Stimulated activated CD8-positive, alpha-beta memory T cell treated with anti-CD3 and anti-CD28 coated beads, Interleukin-12 subunit alpha, Interleukin-12 subunit beta, amount 100 ng/mL, for 24 hours (primary cell): Measurements from ENCODE around the gene ADORA2A.

Source experiments
- DNase-seq: peaks from one replicate; pipeline ENCODE4 v3.0.0-alpha.2; 2020; ENCODE audit errors: extremely low read depth

Gene ADORA2A

GRCh38 chr22:24403346-24403745, 24.1 kb upstream of the ADORA2A start:
- no peak for DNase-seq

- DNase-seq = no peak
Observed at GRCh38 chr22:24404561-24405275, 22.7 kb upstream of the ADORA2A start.

GRCh38 chr22:24405631-24406321, 21.6 kb upstream of the ADORA2A start:
- DNase-seq = no peak

GRCh38 chr22:24406322-24407277, 20.8 kb upstream of the ADORA2A start:
- DNase-seq = no peak

GRCh38 chr22:24407278-24407665, 20.1 kb upstream of the ADORA2A start:
- no peak for DNase-seq

- DNase-seq = no peak
Observed at GRCh38 chr22:24407884-24408283, 19.5 kb upstream of the ADORA2A start.

- DNase-seq = no peak
Observed at GRCh38 chr22:24408630-24409029, 18.8 kb upstream of the ADORA2A start.

- DNase-seq = no peak
Observed at GRCh38 chr22:24409707-24410106, 17.7 kb upstream of the ADORA2A start.

GRCh38 chr22:24410110-24410856, 17.1 kb upstream of the ADORA2A start:
- no peak for DNase-seq

GRCh38 chr22:24411256-24412004, 16.0 kb upstream of the ADORA2A start:
- no peak for DNase-seq

GRCh38 chr22:24412274-24412673, 15.1 kb upstream of the ADORA2A start:
- no peak for DNase-seq

- DNase-seq = no peak
Observed at GRCh38 chr22:24413271-24413670, 14.1 kb upstream of the ADORA2A start.

- no peak for DNase-seq
Observed at GRCh38 chr22:24413736-24414385, 13.5 kb upstream of the ADORA2A start.

GRCh38 chr22:24414523-24414922, 12.9 kb upstream of the ADORA2A start:
- DNase-seq = no peak

GRCh38 chr22:24414984-24415945, 12.1 kb upstream of the ADORA2A start:
- DNase-seq = no peak

- no peak for DNase-seq
Observed at GRCh38 chr22:24416095-24416494, 11.3 kb upstream of the ADORA2A start.

- no peak for DNase-seq
Observed at GRCh38 chr22:24416611-24417010, 10.8 kb upstream of the ADORA2A start.

- DNase-seq = no peak
Observed at GRCh38 chr22:24417200-24417599, 10.2 kb upstream of the ADORA2A start.
